Stimulated activated CD8-positive, alpha-beta memory T cell treated with anti-CD3 and anti-CD28 coated beads, Interleukin-7, amount 100 ng/mL, for 1 hour (primary cell): ENCODE measurements around the gene ARFRP1.

Source experiments
- DNase-seq, 2 donors: peaks; one replicate each; pipeline ENCODE4 v3.0.0-alpha.2; 2020; ENCODE audit warnings: low read depth in 2 of 2

The ARFRP1 gene

GRCh38 chr20:63691711-63692435 lies 15.9 kb downstream of the ARFRP1 start:
- no peak for DNase-seq

GRCh38 chr20:63690898-63691710 lies 16.7 kb downstream of the ARFRP1 start:
- DNase-seq, result no peak

GRCh38 chr20:63690003-63690897 lies 17.5 kb downstream of the ARFRP1 start:
- no peak for DNase-seq

DNA sequence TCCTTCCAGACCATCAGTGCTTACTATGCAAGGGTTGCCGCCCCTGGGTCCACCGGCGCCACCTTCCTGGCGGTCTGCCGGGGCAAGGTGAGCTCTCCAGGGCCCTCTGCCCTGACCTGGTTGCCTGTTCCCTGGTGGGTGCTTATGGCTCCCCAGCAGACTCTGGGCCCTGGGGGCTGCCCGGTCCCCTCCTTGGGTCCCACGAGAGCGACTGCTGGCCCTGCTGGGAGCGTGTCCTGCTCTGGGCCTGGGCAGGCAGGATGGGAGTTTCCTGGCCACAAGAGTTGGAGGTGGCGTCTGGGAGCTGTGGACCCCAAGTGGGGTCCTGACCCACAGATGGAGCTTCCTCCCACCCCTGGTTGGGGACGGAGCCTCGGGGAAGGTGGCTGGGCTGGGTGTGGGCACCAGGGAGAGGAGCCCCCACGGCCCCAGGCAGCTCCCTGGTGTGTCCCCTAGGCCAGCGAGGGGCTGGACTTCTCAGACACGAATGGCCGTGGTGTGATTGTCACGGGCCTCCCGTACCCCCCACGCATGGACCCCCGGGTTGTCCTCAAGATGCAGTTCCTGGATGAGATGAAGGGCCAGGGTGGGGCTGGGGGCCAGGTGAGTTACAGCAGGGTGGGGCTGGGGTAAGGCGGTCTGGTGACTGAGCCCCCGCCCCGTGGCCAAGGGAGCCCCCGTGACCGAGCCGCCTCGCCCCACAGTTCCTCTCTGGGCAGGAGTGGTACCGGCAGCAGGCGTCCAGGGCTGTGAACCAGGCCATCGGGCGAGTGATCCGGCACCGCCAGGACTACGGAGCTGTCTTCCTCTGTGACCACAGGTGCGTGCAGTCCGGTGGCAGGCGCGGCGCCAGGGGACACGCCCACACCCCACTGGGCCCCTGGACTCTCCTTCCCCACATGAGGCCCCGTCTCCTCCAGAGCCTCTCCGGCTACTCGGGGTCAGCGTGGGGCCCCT lies 18.5 kb downstream of the ARFRP1 start:
- DNase-seq, result no peak

- no peak for DNase-seq
These were observed 19.3 kb downstream of the ARFRP1 start for GRCh38 chr20:63688228-63689045.

GRCh38 chr20:63687419-63688178 lies 20.2 kb downstream of the ARFRP1 start:
- no peak for DNase-seq

DNA sequence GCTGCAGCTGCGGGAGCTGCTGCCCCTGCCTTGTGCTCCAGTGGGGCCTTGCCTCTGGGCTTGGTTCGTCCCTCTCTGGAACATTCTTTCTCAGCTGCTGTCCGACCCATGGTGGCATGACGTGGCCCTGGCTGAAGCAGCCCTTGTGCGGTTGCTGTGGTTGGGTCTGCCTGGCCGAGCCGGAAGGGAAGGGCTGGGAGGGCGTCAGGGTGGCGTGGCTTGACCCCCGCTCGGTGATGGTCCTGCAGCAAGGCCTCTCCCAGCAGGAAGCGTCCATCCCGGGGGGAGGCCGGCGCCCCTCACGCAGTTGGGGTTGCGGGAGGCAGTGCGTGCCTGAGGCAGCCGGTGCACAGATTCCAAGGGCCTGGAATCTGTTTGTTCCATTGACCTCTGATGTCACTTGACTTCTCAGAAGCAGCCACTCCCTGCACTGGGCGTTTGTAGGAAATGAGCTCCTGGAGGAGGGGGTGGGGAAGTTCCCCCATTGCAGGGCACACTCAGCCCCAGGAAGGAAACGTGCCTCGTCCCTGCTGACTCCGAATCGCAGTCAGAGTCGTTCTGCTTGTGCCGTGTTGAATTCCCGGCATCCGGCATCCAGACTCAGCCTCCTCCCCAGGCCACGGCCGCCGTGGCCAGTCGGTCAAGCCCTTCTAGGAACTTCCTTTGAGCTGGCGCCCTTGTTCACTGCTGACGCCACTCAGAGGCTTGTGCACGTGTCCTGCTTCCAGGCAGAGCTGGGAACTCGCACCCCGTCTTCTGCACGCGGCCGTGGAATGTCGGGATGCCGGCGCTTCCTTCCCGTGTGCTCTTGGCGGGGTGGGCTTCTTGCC lies 21.1 kb downstream of the ARFRP1 start:
- no peak for DNase-seq

DNA sequence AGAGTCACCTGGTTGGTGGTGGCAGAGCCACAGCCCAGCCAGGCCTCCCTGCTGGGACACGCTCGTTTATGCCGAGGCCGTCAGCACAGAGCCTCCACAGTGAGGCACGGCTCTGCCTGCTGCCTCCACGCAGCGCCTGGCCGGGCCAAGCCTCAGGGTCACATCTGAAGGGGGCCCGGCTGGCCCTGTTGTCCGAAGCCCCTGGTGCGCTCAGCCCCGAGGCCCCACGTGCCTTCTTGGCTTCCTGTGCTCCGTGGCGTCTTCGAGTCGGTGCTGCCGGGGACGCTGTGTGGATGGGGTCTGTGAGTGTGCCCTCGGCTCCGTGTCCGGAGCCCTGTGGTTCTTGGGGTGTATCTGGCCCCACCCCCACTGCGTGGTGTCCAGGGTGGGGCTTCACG lies 21.7 kb downstream of the ARFRP1 start:
- no peak for DNase-seq

GRCh38 chr20:63685269-63686026 lies 22.3 kb downstream of the ARFRP1 start:
- DNase-seq, result no peak

- DNase-seq, result no peak
These were observed 25.2 kb downstream of the ARFRP1 start for GRCh38 chr20:63682384-63683139.

DNA sequence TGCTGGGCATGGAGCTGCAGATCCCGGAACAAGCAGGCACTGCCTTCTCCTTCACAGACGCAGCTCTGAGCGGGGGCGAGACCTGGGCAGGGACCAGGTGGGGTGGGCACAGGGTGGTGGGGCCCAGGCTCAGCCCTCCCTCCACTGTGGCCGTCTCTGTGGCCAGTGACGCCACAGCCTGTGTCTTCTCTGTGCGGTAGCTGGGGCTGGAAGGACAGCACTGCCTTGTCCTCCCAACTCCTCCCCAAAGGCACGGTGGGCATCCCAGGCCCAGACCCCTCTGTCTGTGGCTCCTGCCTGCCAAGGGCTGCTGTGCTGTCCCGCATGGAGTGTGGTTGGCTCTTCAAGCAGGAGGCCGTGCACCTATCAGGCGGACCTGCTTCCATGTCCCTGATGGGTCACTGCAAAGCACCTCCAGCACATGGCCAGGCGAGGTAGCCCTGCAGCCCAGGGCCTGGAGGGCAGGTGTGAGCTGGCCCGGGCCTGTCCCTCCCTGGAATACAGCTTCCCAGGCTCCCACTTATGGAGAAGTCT lies 26.1 kb downstream of the ARFRP1 start:
- DNase-seq, result no peak

- DNase-seq, result no peak
These were observed 26.7 kb downstream of the ARFRP1 start for GRCh38 chr20:63680857-63681608.

GRCh38 chr20:63680427-63680826 lies 27.3 kb downstream of the ARFRP1 start:
- DNase-seq, result no peak

DNA sequence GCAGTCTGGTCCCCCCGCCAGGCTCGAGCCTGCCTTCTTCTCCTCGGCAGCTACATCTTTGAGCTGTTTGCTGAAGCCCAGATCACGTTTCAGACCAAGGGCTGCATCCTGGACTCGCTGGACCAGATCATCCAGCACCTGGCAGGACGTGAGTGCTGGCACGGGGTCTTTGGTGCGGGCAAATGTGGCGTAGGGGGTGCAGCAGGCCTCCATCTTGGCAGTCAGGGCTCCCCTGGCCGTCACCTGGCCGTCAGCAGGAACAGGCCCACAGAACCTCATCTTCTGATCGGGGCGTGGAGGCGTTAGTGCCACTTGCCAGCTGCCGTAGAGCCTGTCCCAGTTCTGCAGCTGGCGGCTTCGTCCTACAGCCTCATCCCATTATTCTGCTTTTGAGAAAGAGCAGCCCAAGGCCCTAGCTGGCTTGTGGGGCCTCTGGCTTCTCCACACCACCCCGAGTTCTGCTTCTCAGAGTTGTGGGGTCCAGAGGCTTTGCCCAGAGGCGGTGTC lies 27.9 kb downstream of the ARFRP1 start:
- DNase-seq, result no peak

- DNase-seq, result no peak
These were observed 28.9 kb downstream of the ARFRP1 start for GRCh38 chr20:63678667-63679465.
